Stomach (tissue), 4 donors: Measurements from ENCODE around the gene EPHB6.

Experiments
- EP300 ChIP-seq: sonication (generic); formaldehyde crosslinking; IDR thresholded peaks from one replicate; pipeline ENCODE4 v1.6.1; 2017; ENCODE audit warnings: antibody characterized with exemption
- POLR2A ChIP-seq, 4 donors: fragments of 450-650 bp; IDR thresholded peaks; one replicate each; pipeline ENCODE4 v1.6.1; 2016; ENCODE audit warnings: antibody characterized with exemption in 4 of 4, control low read depth in 2 of 4, mild to moderate bottlenecking in 1 of 4, moderate library complexity in 1 of 4
- TF ChIP-seq, protein P1 (sequence below), 7 experiments: fragments of 450-650 bp in 4 of 7; fragments of 200-600 bp in 3 of 7; sonication (generic) in 3 of 7; IDR thresholded peaks; one replicate each; pipeline ENCODE4 v1.5.1; 2016 to 2019; ENCODE audit warnings: antibody characterized with exemption in 7 of 7, control low read depth in 2 of 7, mild to moderate bottlenecking in 1 of 7

GRCh38 chr7:142870566-142871259 is 15.8 kb downstream of the EPHB6 start:
- TF ChIP-seq, protein P1, sequence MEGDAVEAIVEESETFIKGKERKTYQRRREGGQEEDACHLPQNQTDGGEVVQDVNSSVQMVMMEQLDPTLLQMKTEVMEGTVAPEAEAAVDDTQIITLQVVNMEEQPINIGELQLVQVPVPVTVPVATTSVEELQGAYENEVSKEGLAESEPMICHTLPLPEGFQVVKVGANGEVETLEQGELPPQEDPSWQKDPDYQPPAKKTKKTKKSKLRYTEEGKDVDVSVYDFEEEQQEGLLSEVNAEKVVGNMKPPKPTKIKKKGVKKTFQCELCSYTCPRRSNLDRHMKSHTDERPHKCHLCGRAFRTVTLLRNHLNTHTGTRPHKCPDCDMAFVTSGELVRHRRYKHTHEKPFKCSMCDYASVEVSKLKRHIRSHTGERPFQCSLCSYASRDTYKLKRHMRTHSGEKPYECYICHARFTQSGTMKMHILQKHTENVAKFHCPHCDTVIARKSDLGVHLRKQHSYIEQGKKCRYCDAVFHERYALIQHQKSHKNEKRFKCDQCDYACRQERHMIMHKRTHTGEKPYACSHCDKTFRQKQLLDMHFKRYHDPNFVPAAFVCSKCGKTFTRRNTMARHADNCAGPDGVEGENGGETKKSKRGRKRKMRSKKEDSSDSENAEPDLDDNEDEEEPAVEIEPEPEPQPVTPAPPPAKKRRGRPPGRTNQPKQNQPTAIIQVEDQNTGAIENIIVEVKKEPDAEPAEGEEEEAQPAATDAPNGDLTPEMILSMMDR (IDR thresholded peaks at IDR 0.05) = no peak
- TF ChIP-seq POLR2A (IDR thresholded peaks at IDR 0.05) = no peak
- no peak for TF ChIP-seq EP300
